HUES48 (cell line): ENCODE results near the gene CABYR.

Experiments
- H3K27ac ChIP-seq: one replicate; pipeline ENCODE4 v1.7.0; 2013; ENCODE audit warnings: low read depth, low read length, inconsistent platforms
- H3K27me3 ChIP-seq: 2 replicates; pipeline ENCODE4 v1.6.1; 2013; ENCODE audit warnings: mild to moderate bottlenecking, low read length; ENCODE audit not compliant: control insufficient read depth, insufficient read depth
- H3K36me3 ChIP-seq: 2 replicates; pipeline ENCODE4 v1.6.1; 2013; ENCODE audit warnings: low read length; ENCODE audit not compliant: control insufficient read depth, insufficient read depth
- H3K4me1 ChIP-seq: 2 replicates; pipeline ENCODE4 v1.6.1; 2013; ENCODE audit warnings: mild to moderate bottlenecking, low read length; ENCODE audit not compliant: control insufficient read depth, insufficient read depth
- H3K4me3 ChIP-seq: 2 replicates; pipeline ENCODE4 v1.5.1; 2013; ENCODE audit warnings: mild to moderate bottlenecking, low read depth, low read length
- H3K9ac ChIP-seq: 2 replicates; pipeline ENCODE4 v1.6.1; 2013; ENCODE audit warnings: mild to moderate bottlenecking, low read depth, low read length, moderate library complexity
- H3K9me3 ChIP-seq: 2 replicates; pipeline ENCODE4 v1.6.1; 2013; ENCODE audit warnings: low read length; ENCODE audit not compliant: control insufficient read depth, insufficient read depth

The CABYR gene, protein sequence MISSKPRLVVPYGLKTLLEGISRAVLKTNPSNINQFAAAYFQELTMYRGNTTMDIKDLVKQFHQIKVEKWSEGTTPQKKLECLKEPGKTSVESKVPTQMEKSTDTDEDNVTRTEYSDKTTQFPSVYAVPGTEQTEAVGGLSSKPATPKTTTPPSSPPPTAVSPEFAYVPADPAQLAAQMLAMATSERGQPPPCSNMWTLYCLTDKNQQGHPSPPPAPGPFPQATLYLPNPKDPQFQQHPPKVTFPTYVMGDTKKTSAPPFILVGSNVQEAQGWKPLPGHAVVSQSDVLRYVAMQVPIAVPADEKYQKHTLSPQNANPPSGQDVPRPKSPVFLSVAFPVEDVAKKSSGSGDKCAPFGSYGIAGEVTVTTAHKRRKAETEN

DNA sequence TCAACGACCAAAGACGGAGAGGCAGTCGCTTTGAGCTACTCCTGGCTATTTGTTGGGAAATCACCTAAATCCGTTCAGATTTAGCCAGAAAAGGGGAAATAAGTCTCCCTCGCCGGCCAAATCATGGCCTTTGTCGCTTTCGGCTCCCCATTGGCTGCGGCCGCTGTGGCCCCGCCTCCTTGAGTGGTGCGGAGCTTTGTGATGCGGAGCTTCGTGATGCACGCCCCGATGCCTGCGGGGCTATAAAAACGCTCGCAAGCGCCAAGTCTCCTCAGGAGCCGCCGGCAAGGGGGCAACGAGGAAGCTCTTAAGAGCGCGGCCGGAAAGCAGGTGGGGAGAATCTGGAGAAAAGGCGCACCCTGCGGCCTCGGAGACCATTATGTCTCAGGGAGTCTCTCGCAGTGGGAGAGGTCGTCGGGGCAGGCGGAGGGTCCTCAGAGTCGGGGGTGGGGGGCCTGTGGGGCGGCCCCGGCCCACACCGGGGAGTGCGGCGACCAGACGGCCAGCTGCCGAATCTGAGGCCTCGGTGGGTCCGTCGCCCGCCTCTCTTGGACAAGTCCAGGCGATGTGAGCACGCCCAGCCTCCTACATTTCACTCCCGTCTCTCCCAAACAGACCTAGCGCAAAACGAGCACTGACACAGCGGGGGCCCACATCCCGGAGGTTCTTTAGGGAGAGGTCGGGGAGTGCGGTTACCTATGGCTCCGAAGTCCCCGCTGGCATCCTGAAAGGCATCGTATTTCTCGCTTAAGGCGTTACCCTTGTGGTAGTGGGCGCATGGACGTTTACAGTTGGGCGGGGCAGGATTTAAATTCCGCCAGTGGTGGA is at the start of gene CABYR:
Gene CABYR, plus strand, starts transcription at position 274 of the 828 bp plus-strand sequence. CDS start 4,053 bp downstream, outside the sequence.
- Histone ChIP-seq H3K9me3 (no peaks in the 10 kb centered on the region), H3K36me3 (0 out of 2 replicates have a peak, but pooled peaks cover 9% of the 10 kb centered on the region), H3K27me3 (no peaks in the 10 kb centered on the region), H3K4me3 (peak within 1 kb of the TSS; percentile 73), H3K9ac (peak within 1 kb of the TSS; percentile 50), H3K27ac (peak within 1 kb of the TSS; percentile 34), H3K4me1 (peaks cover 20% of the 10 kb centered on the region)

- Histone ChIP-seq H3K9ac (no peak overlapping the region), H3K27me3 (no peaks in the 10 kb centered on the region), H3K27ac (no peak overlapping the region), H3K36me3 (peaks cover 11% of the 10 kb centered on the region), H3K9me3 (no peaks in the 10 kb centered on the region), H3K4me1 (no peaks in the 10 kb centered on the region), H3K4me3 (no peak overlapping the region)
Measured at GRCh38 chr18:24089076-24089475, 49.8 kb upstream of the CABYR start.

DNA sequence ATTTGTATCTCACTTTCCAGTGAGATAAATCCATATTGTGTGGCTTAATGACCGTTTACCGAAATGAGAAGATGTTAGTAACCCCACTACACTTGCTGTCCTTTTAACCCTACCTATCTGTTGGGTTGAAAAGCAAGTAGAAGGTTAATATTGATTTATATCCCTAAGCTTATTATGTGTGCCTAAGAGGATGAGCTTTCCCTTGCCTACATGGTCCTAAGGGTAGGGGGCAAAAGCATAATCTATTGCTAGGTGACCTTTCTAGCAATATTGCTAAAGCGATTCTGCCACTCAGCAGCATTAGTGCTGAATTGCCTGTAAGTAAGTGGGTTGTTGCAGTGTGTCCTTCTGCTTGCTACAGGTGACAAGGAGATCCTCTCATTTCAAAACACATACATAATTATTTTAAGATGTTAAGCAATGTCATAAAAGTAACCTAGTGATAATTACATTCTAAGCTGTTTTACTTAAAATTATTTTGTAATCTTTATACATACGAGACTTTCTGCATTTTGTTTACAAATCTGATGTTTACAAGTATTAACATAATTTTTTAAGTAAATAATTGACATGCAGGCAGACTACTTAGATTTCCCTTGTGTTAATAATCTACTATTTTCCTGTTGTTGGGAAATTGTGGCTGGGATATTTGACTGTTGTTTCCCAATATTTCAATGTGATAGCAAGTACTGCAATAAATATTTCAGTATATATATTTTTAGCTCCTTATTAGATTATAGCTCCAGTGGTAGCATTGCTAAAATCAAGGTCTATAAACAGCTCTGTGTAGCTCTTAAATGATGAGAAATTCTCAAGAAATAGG is 49.1 kb upstream of the CABYR start:
- H3K9ac ChIP-seq, result no peak overlapping the region

GRCh38 chr18:24090876-24091275 is 48.0 kb upstream of the CABYR start:
- Histone ChIP-seq H3K4me3 (no peak overlapping the region), H3K27ac (no peak overlapping the region), H3K9ac (no peak overlapping the region), H3K4me1 (no peaks in the 10 kb centered on the region), H3K9me3 (no peaks in the 10 kb centered on the region), H3K27me3 (no peaks in the 10 kb centered on the region), H3K36me3 (peaks cover 4% of the 10 kb centered on the region; the same call in 1 of the 2 replicates)

More for the DNA sequence above, 49.1 kb upstream of the CABYR start:
- Histone ChIP-seq H3K27me3 (no peaks in the 10 kb centered on the region), H3K4me1 (no peaks in the 10 kb centered on the region), H3K9me3 (no peaks in the 10 kb centered on the region), H3K36me3 (peaks cover 11% of the 10 kb centered on the region), H3K4me3 (no peak overlapping the region), H3K27ac (no peak overlapping the region)

GRCh38 chr18:24094561-24094960 is 44.3 kb upstream of the CABYR start:
- Histone ChIP-seq H3K27me3 (no peaks in the 10 kb centered on the region), H3K9ac (no peak overlapping the region), H3K9me3 (peaks cover 3% of the 10 kb centered on the region; the same call in 1 of the 2 replicates), H3K27ac (no peak overlapping the region), H3K4me3 (no peak overlapping the region), H3K36me3 (peaks cover 11% of the 10 kb centered on the region; the same call in 1 of the 2 replicates), H3K4me1 (no peaks in the 10 kb centered on the region)

DNA sequence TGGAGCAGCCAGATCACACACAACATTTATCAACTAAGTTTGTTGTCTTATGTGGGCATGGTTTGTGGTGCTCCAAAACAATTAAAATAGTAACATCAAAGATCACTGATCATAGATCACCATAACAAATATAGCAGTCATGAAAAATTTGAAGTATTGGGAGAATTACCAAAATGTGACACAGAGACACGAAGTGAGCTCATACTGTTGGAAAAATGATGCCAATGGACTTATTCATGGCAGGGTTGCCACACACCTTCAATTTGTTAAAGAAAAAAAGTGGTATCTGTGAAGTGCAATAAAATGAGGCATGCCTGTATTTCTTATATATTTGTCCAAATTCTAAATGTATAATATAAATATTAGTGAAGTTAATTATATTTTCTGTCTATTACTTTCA is 42.9 kb upstream of the CABYR start:
- H3K27ac ChIP-seq, result no peak overlapping the region
- H3K27me3 ChIP-seq, result no peaks in the 10 kb centered on the region
- H3K9ac ChIP-seq, result no peak overlapping the region

GRCh38 chr18:24103320-24104021 is 35.4 kb upstream of the CABYR start:
- H3K36me3 ChIP-seq, result 0 out of 2 replicates have a peak, but pooled peaks cover 3% of the 10 kb centered on the region
- no peak overlapping the region for H3K4me3 ChIP-seq
- H3K27ac ChIP-seq, result no peak overlapping the region
- no peaks in the 10 kb centered on the region for H3K27me3 ChIP-seq
- no peak overlapping the region for H3K9ac ChIP-seq
- H3K9me3 ChIP-seq, result no peaks in the 10 kb centered on the region
- no peaks in the 10 kb centered on the region for H3K4me1 ChIP-seq

More for the DNA sequence above, 42.9 kb upstream of the CABYR start:
- peaks cover 3% of the 10 kb centered on the region; the same call in 1 of the 2 replicates for H3K9me3 ChIP-seq
- H3K4me3 ChIP-seq, result no peak overlapping the region
- peaks cover 11% of the 10 kb centered on the region; the same call in 1 of the 2 replicates for H3K36me3 ChIP-seq
- H3K4me1 ChIP-seq, result no peaks in the 10 kb centered on the region

DNA sequence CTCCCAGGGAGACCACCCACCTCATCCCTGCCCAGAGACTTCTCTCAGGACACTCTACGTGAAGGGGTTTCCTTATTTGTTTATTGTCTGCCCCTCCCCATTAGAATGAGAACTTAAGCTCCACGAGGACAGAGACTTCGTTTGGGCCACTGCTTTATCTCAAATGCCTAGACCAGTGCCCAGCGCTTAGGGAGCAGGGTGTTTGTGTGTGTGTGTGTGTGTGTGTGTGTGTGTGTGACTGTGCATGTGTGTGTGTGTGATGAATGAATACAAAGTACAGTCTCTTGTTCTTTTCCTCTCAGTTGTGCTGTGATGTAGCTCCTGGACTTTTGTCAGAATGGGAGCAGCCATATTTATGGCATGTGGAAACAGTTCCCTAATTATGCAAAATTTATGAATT is 34.4 kb upstream of the CABYR start:
- Histone ChIP-seq H3K36me3 (0 out of 2 replicates have a peak, but pooled peaks cover 3% of the 10 kb centered on the region), H3K4me1 (no peaks in the 10 kb centered on the region), H3K27me3 (no peaks in the 10 kb centered on the region), H3K9me3 (no peaks in the 10 kb centered on the region), H3K4me3 (no peak overlapping the region), H3K9ac (no peak overlapping the region), H3K27ac (no peak overlapping the region)

GRCh38 chr18:24108641-24109040 is 30.2 kb upstream of the CABYR start:
- Histone ChIP-seq H3K27ac (no peak overlapping the region), H3K4me1 (peaks cover 5% of the 10 kb centered on the region), H3K36me3 (no peaks in the 10 kb centered on the region)

DNA sequence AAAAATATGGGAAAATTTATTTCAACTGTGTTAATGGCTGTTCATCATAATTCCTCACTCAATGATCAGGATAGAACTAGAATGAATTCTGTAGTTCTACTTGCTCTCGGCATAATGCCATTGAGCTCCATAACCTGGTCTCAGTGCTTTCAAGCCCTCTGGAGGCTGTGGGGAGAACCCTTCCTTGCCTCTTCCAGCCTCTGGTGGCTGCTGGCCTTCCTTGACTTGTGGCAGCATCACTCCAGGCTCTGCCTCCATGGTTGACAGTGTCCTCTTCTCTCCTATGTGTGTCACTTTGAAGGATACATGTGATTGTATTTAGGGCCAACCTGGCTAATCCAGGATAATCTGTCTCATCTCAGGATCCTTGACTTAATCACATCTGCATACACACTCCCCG is 26.9 kb upstream of the CABYR start:
- Histone ChIP-seq H3K9me3 (no peaks in the 10 kb centered on the region), H3K36me3 (peaks cover 8% of the 10 kb centered on the region; the same call in 1 of the 2 replicates), H3K27me3 (no peaks in the 10 kb centered on the region), H3K4me3 (no peak overlapping the region), H3K27ac (no peak overlapping the region), H3K9ac (no peak overlapping the region), H3K4me1 (peaks cover 5% of the 10 kb centered on the region)

More at GRCh38 chr18:24108641-24109040, 30.2 kb upstream of the CABYR start:
- Histone ChIP-seq H3K27me3 (no peaks in the 10 kb centered on the region), H3K9me3 (no peaks in the 10 kb centered on the region), H3K4me3 (no peak overlapping the region), H3K9ac (no peak overlapping the region)
